T47D (cell line): ENCODE measurements around the gene PROX1.

Experiments used
- DNase-seq, 2 experiments: peaks; one replicate each; pipeline versions ENCODE4 v3.0.0 to v3.0.0-alpha.2; 2011 to 2012; ENCODE audit warnings: low read depth in 1 of 2, low spot score in 1 of 2
- JUND ChIP-seq: IDR thresholded peaks from 2 replicates; pipeline ENCODE4 v1.6.1; 2012; ENCODE audit warnings: low read depth
- in situ Hi-C: cut with HindIII; loops from 2 replicates; pipeline ENCODE4 v1.10.0; 2016; ENCODE audit warnings: low sequenced_read_pairs, low pct_unique_long_range_greater_than_20kb

The PROX1 gene, protein sequence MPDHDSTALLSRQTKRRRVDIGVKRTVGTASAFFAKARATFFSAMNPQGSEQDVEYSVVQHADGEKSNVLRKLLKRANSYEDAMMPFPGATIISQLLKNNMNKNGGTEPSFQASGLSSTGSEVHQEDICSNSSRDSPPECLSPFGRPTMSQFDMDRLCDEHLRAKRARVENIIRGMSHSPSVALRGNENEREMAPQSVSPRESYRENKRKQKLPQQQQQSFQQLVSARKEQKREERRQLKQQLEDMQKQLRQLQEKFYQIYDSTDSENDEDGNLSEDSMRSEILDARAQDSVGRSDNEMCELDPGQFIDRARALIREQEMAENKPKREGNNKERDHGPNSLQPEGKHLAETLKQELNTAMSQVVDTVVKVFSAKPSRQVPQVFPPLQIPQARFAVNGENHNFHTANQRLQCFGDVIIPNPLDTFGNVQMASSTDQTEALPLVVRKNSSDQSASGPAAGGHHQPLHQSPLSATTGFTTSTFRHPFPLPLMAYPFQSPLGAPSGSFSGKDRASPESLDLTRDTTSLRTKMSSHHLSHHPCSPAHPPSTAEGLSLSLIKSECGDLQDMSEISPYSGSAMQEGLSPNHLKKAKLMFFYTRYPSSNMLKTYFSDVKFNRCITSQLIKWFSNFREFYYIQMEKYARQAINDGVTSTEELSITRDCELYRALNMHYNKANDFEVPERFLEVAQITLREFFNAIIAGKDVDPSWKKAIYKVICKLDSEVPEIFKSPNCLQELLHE

DNA sequence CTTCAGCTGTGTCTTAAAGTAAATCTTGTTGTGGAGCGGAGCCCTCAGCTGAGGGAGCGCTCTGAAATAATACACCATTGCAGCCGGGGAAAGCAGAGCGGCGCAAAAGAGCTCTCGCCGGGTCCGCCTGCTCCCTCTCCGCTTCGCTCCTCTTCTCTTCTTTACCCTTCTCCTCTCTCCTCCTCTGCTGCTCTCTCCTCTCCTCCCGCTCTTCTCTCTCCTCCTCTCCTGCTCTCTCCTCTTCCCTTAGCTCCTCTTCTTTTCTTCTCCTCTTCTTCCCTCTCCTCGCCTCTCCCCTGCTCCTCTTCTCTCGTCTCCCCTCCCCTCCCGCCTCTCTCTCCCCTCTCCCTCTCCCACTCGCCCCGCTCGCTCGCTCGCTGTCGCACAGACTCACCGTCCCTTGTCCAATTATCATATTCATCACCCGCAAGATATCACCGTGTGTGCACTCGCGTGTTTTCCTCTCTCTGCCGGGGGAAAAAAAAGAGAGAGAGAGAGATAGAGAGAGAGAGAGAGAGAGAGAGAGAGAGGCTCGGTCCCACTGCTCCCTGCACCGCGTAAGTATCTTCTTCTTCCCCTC lies at the start of gene PROX1:
Gene PROX1, plus strand, starts transcription at position 47 of the 580 bp plus-strand sequence. CDS start 8,563 bp downstream, outside the sequence.
- TF ChIP-seq JUND: no peak
- in situ Hi-C loops: no loop called here
- peak in 1 of 2 experiments; percentile 87 for DNase-seq

DNA sequence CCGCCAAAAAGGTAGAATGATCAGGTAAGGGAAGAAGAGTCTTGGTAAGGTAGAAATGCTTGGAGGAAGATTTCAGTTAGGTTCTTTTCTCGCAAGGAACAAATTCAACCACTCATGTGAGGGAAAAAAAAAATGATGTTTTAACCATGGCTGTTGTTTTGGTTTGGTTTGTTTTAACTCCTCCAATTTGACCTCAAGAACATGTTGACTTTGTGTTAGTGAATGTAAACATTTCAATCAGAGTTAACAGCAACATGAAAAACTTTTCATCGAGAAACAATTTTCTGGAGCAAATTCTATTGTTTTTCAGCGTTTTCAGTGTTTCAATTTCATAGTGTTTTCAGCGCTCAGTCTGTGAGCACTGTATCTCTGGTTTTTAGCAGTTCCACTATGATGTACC lies 49.0 kb upstream of the PROX1 start:
- no peak for TF ChIP-seq JUND
- in situ Hi-C loops: no loop called here
- DNase-seq: no peak

DNA sequence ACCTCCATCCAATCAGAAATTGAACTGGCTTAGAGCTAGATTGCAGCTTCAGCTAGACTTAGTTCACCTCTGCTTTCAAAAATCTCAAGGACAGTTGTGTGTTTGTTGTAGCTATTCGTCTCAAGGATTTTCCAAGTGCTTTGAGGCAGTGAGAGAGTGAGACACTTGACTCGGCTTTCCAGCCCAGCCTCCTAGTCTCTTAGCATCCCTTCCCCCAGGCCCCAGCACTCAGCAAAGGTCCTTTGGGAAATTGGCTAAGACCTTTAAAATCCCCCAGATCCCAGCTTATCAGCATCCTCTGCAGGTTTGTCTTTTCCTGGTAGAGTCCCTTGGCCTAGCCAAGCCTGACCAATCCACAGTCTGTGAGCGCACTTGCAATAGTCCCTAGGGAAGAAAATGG lies 47.9 kb upstream of the PROX1 start:
- DNase-seq: no peak
- in situ Hi-C loops: no loop called here
- TF ChIP-seq JUND: no peak

DNA sequence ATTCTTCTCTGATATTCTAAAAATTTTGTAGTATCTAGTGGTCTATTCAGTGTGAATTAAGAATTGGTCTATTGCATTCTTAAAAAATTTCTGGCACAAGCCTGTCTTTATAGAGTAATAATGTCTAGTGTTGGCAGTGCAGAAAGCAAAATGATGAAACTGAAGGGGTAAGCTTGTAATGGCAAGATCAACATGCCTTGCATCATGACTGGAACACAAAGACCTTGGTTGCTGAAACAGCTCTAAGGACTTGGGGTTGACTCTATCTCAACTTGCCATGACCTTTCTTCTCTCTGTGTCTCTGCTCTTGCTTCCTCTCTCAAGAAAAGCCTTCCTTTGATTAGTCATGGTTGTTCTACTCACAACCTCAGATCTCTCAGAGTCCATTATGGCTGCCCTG lies 46.8 kb upstream of the PROX1 start:
- TF ChIP-seq JUND: no peak
- no peak for DNase-seq
- in situ Hi-C loops: no loop called here

DNA sequence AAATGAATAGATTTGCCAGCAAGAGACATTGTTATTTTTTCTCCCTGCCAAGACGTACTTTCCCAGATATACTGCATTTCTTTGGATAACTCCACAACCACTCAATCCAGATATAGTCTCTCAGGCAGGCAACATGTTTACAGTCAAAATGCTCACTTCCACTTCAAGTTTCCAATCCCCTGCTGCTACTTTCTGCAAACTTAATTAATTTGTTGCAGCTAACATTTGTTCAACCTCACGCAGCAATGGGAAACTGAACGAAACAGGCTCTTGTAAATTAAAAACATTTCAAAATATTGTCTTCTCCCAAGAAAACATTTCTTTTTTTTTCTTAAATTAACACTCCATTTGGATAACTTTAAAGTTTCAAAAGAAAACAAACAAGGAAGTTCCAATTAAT lies 45.7 kb upstream of the PROX1 start:
- TF ChIP-seq JUND: no peak
- in situ Hi-C loops: no loop called here
- no peak for DNase-seq

DNA sequence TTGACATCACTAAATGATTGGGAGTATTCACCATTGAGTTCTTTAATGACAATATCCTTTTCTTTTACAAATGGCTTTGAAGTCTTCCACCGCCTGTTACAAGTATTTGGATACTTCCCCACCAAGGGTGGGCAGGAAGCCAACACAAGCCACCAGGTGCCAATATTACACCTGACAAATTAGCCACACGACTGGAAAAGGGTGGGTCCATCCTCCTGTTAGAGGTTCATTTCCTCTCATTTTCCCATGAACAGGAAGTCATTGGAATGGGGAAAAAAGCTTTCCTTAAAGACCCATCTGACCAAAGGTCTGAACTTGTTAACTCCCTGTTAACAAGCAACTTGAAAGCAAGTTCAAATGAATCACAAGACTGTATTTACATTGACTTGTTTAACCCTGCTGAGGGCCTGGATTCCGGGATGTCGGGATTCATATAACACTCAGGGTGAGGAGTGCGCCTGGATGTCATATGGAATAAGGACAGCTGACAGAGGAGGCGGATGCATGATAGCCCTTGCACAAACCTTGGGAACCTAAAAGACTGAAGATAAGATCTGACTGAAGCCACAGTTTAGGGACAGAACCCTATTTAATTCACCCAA lies 40.5 kb upstream of the PROX1 start:
- no peak for DNase-seq
- no peak for TF ChIP-seq JUND
- in situ Hi-C loops: no loop called here

DNA sequence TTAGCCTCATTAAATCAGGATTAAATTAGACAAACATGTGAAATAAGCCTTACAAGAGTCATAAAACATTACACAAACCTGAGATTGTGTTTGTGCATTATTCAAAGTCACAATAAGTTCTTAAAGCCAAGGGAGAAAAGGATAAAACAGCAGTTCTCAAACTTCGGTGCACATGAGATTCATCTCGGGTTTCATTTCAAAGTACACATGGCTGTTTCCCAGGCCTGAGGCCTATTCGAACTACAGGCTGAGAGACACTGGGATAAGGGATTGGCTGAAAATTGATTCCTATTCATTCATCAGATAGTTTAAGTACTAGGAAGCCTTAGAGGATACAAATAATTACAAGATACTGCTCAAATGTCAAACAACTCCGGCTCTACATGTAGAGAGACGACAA lies 35.9 kb upstream of the PROX1 start:
- in situ Hi-C loops: no loop called here
- no peak for DNase-seq
- no peak for TF ChIP-seq JUND

DNA sequence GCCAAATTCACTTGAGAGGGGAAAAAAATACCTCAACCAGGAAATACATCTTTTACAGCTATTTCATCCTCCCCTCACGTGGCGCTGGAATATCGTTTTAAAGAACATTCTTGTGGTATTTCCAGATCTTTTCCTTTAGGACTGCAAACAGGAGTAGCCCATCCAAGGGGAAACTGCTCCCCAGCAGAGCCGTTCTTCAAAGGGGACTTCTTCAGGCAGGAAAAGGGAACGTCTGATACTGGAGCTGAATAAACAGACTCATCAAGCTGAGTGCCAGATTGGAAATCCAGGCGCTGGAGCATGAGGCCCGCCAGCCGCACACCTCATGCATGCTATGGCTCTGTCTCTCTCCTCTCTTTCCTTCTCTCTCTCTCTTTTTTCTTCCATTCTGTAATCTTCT lies 34.0 kb upstream of the PROX1 start:
- in situ Hi-C loops: no loop called here
- no peak for TF ChIP-seq JUND
- DNase-seq: no peak

DNA sequence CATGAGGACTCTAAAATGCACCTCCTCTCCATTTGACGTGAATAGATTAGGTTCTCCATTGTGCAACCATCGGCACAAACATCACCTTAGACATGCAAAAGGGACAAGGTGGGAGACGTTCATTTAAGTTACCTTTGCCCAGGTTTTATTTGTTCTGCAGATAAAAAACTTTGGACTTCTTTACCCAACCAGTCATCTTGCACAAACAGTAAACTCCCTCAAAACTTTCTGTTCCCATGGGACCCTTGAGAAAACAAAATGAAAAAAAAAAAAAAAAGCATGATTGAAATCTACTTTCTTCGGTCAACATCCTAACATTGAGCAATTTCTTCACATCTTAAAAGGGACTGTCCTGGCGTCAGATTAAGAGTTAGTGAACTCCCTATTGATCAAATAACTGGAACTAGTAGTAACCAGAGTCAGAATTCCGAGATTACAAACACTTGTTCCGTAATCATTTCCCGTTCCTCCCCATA lies 31.4 kb upstream of the PROX1 start:
- no peak for TF ChIP-seq JUND
- in situ Hi-C loops: no loop called here
- no peak for DNase-seq

DNA sequence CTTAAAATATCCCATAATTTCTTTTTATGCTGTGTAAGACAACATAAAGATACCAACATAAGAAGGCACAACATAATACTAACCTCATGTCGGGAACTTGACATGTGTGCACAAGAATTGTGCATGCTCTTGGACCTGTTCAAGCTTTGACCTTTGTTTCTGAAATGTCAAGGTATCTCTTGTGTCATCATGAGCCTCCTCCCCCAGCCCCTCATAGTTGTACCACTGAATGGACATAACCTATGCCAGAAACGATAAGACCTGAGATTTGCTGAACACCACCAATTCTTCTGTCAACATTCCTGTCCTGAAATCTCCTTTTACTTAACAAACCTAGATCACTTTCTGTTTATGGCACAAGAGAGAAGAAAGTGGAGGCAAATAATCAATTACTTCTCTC lies 29.4 kb upstream of the PROX1 start:
- in situ Hi-C loops: no loop called here
- no peak for DNase-seq
- TF ChIP-seq JUND: no peak

DNA sequence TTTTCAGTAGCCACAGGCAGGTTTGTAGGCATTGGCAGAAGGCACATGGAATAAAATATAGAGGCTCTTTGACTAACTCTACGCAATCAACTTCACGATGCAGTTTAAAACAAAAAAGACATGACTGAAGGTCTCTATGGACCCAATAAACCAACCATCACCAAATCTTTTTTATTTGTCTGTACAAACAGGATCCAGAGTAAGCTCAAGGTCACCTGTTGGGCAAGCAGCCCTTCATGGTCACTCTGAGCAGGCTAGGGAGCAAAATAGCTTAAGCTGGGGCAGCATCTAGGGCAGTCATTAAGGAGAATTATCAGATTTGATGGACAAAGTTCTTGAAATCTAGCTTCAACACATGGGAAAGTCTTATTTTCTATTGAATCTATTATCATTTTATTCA lies 26.8 kb upstream of the PROX1 start:
- in situ Hi-C loops: no loop called here
- TF ChIP-seq JUND: no peak
- DNase-seq: no peak

DNA sequence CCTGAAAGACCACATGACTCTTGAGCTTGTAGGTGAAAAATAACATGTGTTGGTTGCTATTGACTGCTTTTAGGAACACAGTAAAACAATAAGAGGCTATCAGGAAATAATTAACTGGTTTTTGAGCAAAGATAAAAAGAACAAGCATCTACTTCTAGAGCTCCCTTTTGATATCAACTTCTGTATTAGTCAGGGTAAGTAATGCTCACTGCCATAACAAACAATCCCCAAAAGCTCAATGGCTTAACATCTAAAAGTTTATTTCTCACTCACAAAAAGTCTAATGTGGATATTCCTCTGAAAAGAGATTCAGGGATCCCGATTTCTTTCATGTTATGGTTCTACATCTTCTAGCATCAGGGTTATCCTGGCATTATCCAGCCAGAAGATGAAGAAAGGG lies 25.3 kb upstream of the PROX1 start:
- in situ Hi-C loops: no loop called here
- DNase-seq: no peak
- no peak for TF ChIP-seq JUND

DNA sequence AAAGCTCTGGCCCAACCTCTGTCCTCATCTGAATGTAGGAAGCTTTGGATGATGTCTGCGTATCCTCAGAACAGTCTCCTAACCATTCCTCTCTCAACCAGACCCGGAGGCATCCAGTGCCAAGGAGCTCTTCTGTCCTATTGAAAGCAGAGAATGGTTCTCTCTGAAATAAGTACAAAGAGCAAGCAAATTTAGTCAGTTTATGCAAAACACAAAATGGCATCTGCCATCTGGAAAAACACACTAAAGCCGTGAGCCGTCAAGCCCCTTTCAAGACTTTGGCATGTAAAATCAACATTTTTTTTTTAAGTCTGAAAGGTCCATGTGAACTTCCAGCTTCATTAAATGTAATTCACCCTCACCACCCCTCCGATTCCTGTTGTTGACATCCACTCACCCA lies 21.7 kb upstream of the PROX1 start:
- in situ Hi-C loops: no loop called here
- no peak for TF ChIP-seq JUND
- no peak for DNase-seq
